ENCODE data around the gene TMEM86B.

Gene TMEM86B

DNA sequence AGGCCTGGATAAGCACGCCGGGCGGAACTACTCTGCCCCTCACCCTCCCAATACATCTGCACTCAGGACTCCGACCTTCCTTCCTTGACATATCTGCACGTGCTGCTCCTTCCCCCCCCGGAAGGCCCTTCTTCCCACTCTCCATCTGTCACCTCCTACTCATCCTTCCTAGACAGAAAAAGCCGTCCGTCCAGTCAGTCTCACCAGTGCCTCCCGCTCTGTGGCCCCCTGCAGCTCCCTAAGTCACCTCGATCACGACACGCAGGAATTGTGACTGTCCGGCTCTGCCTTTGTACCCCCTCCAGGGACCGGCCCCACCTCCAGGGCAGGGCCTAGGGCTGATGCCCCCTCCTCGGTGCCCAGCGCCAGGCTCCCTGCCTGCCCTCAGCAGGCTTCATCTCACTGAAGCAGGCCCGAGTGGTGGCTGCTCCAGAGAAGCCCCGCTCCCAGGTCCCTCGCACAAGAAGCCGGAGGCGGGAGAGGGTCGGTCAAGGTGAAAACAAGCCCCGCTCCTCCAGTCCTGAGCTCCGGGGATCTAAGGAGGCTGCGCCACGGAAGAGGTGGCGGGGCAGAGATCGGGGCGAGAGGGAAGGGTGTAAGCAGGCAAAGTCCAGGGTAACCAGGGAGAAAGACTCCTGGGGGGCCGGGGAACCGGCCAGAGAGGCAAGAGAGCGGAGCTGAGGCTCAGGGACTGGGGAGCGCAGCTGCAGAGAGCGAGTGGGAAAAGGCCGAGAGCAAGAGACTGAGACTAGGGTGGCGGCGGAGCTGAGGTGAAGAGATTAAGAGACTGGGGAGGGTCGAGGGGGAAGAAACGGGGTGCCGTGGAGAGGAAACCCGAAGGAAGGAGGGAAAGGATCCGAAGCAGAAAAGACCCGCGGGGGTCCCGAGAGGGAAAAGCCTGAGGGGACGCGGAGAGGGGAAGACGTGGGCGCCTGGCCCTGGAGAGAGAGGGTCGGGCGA is 29.2 kb upstream of the TMEM86B start:
- peak; percentile 52; the same call in 1 of the 2 replicates for TF ChIP-seq TAF1 (IDR thresholded peaks at IDR 0.05; ENCODE audit: borderline replicate concordance, insufficient read depth, low read length)
- TF ChIP-seq FOXP2 (optimal IDR thresholded peaks at IDR 0.05; ENCODE audit: borderline replicate concordance, extremely low read depth, extremely low read length, insufficient read depth) = no peak
- TF ChIP-seq, protein P1, sequence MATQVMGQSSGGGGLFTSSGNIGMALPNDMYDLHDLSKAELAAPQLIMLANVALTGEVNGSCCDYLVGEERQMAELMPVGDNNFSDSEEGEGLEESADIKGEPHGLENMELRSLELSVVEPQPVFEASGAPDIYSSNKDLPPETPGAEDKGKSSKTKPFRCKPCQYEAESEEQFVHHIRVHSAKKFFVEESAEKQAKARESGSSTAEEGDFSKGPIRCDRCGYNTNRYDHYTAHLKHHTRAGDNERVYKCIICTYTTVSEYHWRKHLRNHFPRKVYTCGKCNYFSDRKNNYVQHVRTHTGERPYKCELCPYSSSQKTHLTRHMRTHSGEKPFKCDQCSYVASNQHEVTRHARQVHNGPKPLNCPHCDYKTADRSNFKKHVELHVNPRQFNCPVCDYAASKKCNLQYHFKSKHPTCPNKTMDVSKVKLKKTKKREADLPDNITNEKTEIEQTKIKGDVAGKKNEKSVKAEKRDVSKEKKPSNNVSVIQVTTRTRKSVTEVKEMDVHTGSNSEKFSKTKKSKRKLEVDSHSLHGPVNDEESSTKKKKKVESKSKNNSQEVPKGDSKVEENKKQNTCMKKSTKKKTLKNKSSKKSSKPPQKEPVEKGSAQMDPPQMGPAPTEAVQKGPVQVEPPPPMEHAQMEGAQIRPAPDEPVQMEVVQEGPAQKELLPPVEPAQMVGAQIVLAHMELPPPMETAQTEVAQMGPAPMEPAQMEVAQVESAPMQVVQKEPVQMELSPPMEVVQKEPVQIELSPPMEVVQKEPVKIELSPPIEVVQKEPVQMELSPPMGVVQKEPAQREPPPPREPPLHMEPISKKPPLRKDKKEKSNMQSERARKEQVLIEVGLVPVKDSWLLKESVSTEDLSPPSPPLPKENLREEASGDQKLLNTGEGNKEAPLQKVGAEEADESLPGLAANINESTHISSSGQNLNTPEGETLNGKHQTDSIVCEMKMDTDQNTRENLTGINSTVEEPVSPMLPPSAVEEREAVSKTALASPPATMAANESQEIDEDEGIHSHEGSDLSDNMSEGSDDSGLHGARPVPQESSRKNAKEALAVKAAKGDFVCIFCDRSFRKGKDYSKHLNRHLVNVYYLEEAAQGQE (IDR thresholded peaks at IDR 0.05; ENCODE audit: insufficient read depth in 1 of 2, low read depth in 2 of 2, low read length in 2 of 2) = 0 out of 4 replicates have a peak, but pooled peaks of 1 of the 2 experiments have one; percentile 18
- TF ChIP-seq SIN3A (IDR thresholded peaks at IDR 0.05; ENCODE audit: borderline replicate concordance, insufficient read depth, low read length) = peak; percentile 99
- no peak for TF ChIP-seq POLR2AphosphoS5 (IDR thresholded peaks at IDR 0.05; ENCODE audit: low read depth, low read length)

DNA sequence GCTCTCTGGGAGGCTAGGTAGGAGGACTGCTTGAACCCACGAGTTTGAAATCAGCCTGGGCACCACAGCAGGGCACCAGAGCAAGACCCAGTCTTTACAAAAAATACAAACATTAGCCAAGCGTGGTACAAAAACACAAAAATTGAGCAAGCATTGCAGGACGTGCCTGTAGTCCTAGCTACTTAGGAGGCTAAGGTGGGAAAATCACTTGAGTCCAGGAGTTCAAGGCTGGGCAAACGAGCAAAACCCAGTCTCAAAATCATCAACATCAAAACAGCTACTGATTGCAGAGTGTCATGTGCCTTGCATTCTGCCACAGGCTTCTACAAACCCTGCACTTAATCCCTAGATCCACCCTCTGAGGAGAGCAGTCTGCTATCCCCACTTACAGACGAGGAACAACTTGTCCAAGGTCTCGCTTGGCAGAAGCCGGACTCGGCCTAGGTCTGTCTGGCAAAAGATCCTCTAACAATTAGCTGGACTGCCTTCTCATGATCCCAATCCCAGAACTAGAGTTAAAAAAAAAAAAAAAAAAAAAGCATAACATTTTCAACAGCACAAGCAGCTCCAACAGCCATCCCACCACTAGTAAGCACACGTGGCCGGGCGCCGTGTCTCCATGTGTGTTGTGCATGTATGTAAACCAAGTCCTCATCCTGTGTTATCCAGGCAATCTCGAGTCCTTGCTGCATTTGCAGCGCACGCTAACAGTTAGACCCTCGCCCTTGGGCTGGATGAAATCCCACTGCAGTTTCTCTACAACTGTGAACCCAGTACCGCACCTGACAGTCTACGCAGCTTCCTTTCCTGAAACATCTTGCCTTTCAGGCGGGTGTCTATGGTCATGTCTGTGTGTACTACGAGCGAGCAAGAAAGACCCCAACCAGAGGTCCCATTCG is 28.2 kb upstream of the TMEM86B start:
- TF ChIP-seq, protein P1 (IDR thresholded peaks at IDR 0.05; ENCODE audit: insufficient read depth in 1 of 2, low read depth in 2 of 2, low read length in 2 of 2) = no peak
- TF ChIP-seq SIN3A (IDR thresholded peaks at IDR 0.05; ENCODE audit: borderline replicate concordance, insufficient read depth, low read length) (no peak), POLR2AphosphoS5 (IDR thresholded peaks at IDR 0.05; ENCODE audit: low read depth, low read length) (no peak), TAF1 (IDR thresholded peaks at IDR 0.05; ENCODE audit: borderline replicate concordance, insufficient read depth, low read length) (no peak), FOXP2 (optimal IDR thresholded peaks at IDR 0.05; ENCODE audit: borderline replicate concordance, extremely low read depth, extremely low read length, insufficient read depth) (no peak)

DNA sequence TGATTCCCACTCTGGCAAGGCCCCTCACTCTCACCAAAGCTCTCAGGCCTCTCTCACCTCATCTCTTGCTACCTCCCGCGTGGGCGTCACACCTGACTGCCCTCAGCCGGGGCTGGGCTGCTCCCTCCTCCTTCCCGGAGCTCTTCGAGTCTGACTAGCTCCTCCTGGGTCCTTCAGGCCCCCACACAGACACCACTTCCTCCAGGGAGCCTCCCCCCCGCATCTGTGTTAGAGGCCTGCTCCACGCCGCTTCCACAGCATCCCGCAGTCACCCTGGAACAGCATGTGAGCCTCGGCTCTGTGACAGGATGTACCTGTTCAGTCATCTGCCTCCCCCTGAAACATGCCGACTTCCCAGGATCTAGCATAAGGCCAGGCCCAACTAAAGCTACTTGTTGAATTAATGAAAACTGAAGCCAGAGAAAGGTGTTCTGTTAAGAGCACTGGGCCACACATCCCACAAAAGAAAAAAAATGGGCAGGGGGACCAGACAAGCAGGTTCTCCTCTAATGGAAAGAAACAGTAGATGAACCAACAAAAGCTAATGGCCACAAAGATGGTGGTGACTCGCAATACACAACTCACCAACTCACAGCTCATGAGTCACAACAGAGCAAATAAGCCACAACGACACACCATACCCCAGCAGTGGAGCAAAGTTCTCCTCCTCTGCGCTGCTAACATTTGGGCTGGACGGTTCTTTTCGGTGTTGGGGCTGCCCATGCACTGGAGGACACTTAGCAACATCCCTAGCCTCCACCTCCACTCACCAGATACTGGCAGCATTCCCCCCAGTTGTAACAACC is 27.3 kb upstream of the TMEM86B start:
- TF ChIP-seq TAF1 (IDR thresholded peaks at IDR 0.05; ENCODE audit: borderline replicate concordance, insufficient read depth, low read length) (no peak), SIN3A (IDR thresholded peaks at IDR 0.05; ENCODE audit: borderline replicate concordance, insufficient read depth, low read length) (no peak), POLR2AphosphoS5 (IDR thresholded peaks at IDR 0.05; ENCODE audit: low read depth, low read length) (no peak), FOXP2 (optimal IDR thresholded peaks at IDR 0.05; ENCODE audit: borderline replicate concordance, extremely low read depth, extremely low read length, insufficient read depth) (no peak)
- TF ChIP-seq, protein P1 (IDR thresholded peaks at IDR 0.05; ENCODE audit: insufficient read depth in 1 of 2, low read depth in 2 of 2, low read length in 2 of 2) = no peak

DNA sequence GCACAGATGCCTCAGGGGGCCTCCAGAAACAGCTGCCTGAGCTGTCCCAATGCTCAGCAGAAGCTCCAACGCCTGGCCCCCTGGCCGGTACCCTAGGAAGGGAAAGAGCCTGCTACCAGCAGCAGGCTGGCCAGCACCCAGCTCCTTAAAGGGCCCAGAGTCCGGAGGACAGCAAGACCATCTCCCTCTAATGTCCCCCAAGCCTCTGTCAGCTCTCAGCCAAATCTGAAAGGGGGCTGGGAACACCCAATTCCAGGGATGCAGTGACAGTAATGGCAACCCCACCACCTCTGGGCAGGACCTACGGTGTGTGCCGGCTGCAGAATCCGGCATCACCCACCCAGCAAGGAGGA is 26.0 kb upstream of the TMEM86B start:
- TF ChIP-seq FOXP2 (optimal IDR thresholded peaks at IDR 0.05; ENCODE audit: borderline replicate concordance, extremely low read depth, extremely low read length, insufficient read depth) (no peak), TAF1 (IDR thresholded peaks at IDR 0.05; ENCODE audit: borderline replicate concordance, insufficient read depth, low read length) (no peak), SIN3A (IDR thresholded peaks at IDR 0.05; ENCODE audit: borderline replicate concordance, insufficient read depth, low read length) (no peak), POLR2AphosphoS5 (IDR thresholded peaks at IDR 0.05; ENCODE audit: low read depth, low read length) (no peak)
- TF ChIP-seq, protein P1 (IDR thresholded peaks at IDR 0.05; ENCODE audit: insufficient read depth in 1 of 2, low read depth in 2 of 2, low read length in 2 of 2) = no peak
